OCI-LY1 (cell line): Measurements from ENCODE around the gene SLC22A23.

Experiments
- H2AFZ ChIP-seq: fragments of 200-600 bp; sonication (generic), shearing (Covaris generic); 2 replicates; pipeline ENCODE4 v1.6.0; 2014; ENCODE audit warnings: antibody characterized with exemption, mild to moderate bottlenecking, low read length
- H3F3A ChIP-seq: fragments of 200-600 bp; sonication (generic), shearing (Covaris generic); 2 replicates; pipeline ENCODE4 v1.6.0; 2014; ENCODE audit warnings: mild to moderate bottlenecking, antibody characterized with exemption, low read length, moderate library complexity; ENCODE audit not compliant: insufficient read depth
- H3K27ac ChIP-seq: fragments of 200-600 bp; sonication (generic); 2 replicates; pipeline ENCODE4 v1.5.1; 2014; ENCODE audit warnings: low read length, mixed run types, mild to moderate bottlenecking, low read depth; ENCODE audit not compliant: poor library complexity, severe bottlenecking
- H3K27me3 ChIP-seq: fragments of 200-600 bp; sonication (generic); 2 replicates; pipeline ENCODE4 v1.6.0; 2014; ENCODE audit warnings: antibody characterized with exemption, mild to moderate bottlenecking, low read length, moderate library complexity; ENCODE audit not compliant: insufficient read depth
- H3K36me3 ChIP-seq: fragments of 200-600 bp; sonication (generic); 2 replicates; pipeline ENCODE4 v1.6.1; 2014; ENCODE audit warnings: mild to moderate bottlenecking, antibody characterized with exemption, low read length, moderate library complexity, mixed read lengths; ENCODE audit not compliant: insufficient read depth
- H3K4me1 ChIP-seq: fragments of 200-600 bp; sonication (generic); 2 replicates; pipeline ENCODE4 v1.5.1; 2014; ENCODE audit warnings: mild to moderate bottlenecking, low read length, moderate library complexity; ENCODE audit not compliant: insufficient read depth, severe bottlenecking
- H3K4me2 ChIP-seq: fragments of 200-600 bp; sonication (generic), shearing (Covaris generic); 2 replicates; pipeline ENCODE4 v1.6.1; 2014; ENCODE audit warnings: low read length
- H3K4me3 ChIP-seq: fragments of 200-600 bp; sonication (generic); 2 replicates; pipeline ENCODE4 v1.5.1; 2014; ENCODE audit warnings: low read length, low read depth, mild to moderate bottlenecking, mixed read lengths; ENCODE audit not compliant: poor library complexity, severe bottlenecking
- H3K79me2 ChIP-seq: fragments of 200-600 bp; shearing (Covaris generic); 2 replicates; pipeline ENCODE4 v1.6.1; 2016; ENCODE audit warnings: mixed run types, low read length, mixed read lengths; ENCODE audit not compliant: insufficient read depth
- H3K9ac ChIP-seq: fragments of 200-600 bp; sonication (generic), shearing (Covaris generic); 2 replicates; pipeline ENCODE4 v1.6.1; 2014; ENCODE audit warnings: mild to moderate bottlenecking, low read length, mixed read lengths
- H3K9me2 ChIP-seq: fragments of 200-600 bp; sonication (generic), shearing (Covaris generic); 2 replicates; pipeline ENCODE4 v1.6.1; 2014; ENCODE audit warnings: low read depth, mild to moderate bottlenecking, low read length, mixed read lengths
- H3K9me3 ChIP-seq: fragments of 200-600 bp; shearing (Covaris generic); 2 replicates; pipeline ENCODE4 v1.6.1; 2014; ENCODE audit warnings: low read length, mixed read lengths
- H4K20me1 ChIP-seq: fragments of 200-600 bp; sonication (generic), shearing (Covaris generic); 2 replicates; pipeline ENCODE4 v1.6.0; 2016; ENCODE audit warnings: mild to moderate bottlenecking, low read length; ENCODE audit not compliant: insufficient read depth
- EZH2 ChIP-seq: fragments of 200-600 bp; sonication (generic), shearing (Covaris generic); IDR thresholded peaks from 2 replicates; pipeline ENCODE4 v1.8.0; 2017; ENCODE audit warnings: borderline replicate concordance, mixed run types, mild to moderate bottlenecking, antibody characterized with exemption, low read length, moderate library complexity, mixed read lengths
- TF ChIP-seq, protein P1 (sequence below): fragments of 200-600 bp; sonication (generic), shearing (Covaris generic); IDR thresholded peaks from 2 replicates; pipeline ENCODE4 v1.5.1; 2017; ENCODE audit warnings: mild to moderate bottlenecking, antibody characterized with exemption, low read length, moderate library complexity, mixed read lengths

The SLC22A23 gene

GRCh38 chr6:3318226-3318625, 138.6 kb downstream of the SLC22A23 start:
- H3K9me3 ChIP-seq = no peaks in the 10 kb centered on the region
- no peak overlapping the region for H3K4me2 ChIP-seq
- H3K9ac ChIP-seq = no peak overlapping the region
- H3K4me1 ChIP-seq = no peaks in the 10 kb centered on the region
- H3K27me3 ChIP-seq = no peaks in the 10 kb centered on the region; the same call in none of the 2 replicates
- H3K4me3 ChIP-seq = no peak overlapping the region
- no peaks in the 10 kb centered on the region for H3K9me2 ChIP-seq
- H3K79me2 ChIP-seq = no peaks in the 10 kb centered on the region
- no peaks in the 10 kb centered on the region for H3K36me3 ChIP-seq
- H2AFZ ChIP-seq = no peak overlapping the region
- TF ChIP-seq EZH2 = no peak
- TF ChIP-seq, protein P1, sequence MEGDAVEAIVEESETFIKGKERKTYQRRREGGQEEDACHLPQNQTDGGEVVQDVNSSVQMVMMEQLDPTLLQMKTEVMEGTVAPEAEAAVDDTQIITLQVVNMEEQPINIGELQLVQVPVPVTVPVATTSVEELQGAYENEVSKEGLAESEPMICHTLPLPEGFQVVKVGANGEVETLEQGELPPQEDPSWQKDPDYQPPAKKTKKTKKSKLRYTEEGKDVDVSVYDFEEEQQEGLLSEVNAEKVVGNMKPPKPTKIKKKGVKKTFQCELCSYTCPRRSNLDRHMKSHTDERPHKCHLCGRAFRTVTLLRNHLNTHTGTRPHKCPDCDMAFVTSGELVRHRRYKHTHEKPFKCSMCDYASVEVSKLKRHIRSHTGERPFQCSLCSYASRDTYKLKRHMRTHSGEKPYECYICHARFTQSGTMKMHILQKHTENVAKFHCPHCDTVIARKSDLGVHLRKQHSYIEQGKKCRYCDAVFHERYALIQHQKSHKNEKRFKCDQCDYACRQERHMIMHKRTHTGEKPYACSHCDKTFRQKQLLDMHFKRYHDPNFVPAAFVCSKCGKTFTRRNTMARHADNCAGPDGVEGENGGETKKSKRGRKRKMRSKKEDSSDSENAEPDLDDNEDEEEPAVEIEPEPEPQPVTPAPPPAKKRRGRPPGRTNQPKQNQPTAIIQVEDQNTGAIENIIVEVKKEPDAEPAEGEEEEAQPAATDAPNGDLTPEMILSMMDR = no peak
- no peaks in the 10 kb centered on the region for H4K20me1 ChIP-seq
- no peak overlapping the region for H3K27ac ChIP-seq
- H3F3A ChIP-seq = no peaks in the 10 kb centered on the region

GRCh38 chr6:3317741-3318211, 139.1 kb downstream of the SLC22A23 start:
- H3K4me1 ChIP-seq = no peaks in the 10 kb centered on the region
- no peaks in the 10 kb centered on the region for H3K36me3 ChIP-seq
- no peaks in the 10 kb centered on the region for H4K20me1 ChIP-seq
- no peaks in the 10 kb centered on the region for H3K9me2 ChIP-seq
- no peak overlapping the region for H2AFZ ChIP-seq
- H3K27me3 ChIP-seq = no peaks in the 10 kb centered on the region; the same call in none of the 2 replicates
- no peak overlapping the region for H3K4me2 ChIP-seq
- H3K9ac ChIP-seq = no peak overlapping the region
- H3K4me3 ChIP-seq = no peak overlapping the region
- no peak overlapping the region for H3K27ac ChIP-seq
- no peaks in the 10 kb centered on the region for H3K79me2 ChIP-seq
- no peaks in the 10 kb centered on the region for H3F3A ChIP-seq
- no peaks in the 10 kb centered on the region for H3K9me3 ChIP-seq
- TF ChIP-seq EZH2 = no peak
- TF ChIP-seq, protein P1 = no peak

GRCh38 chr6:3316818-3317217, 140.0 kb downstream of the SLC22A23 start:
- no peak overlapping the region for H3K4me2 ChIP-seq
- H3K36me3 ChIP-seq = no peaks in the 10 kb centered on the region
- no peaks in the 10 kb centered on the region for H3F3A ChIP-seq
- H3K4me1 ChIP-seq = no peaks in the 10 kb centered on the region
- no peak for TF ChIP-seq EZH2
- TF ChIP-seq, protein P1 = no peak
- H3K79me2 ChIP-seq = no peaks in the 10 kb centered on the region
- H3K27me3 ChIP-seq = no peaks in the 10 kb centered on the region; the same call in 1 of the 2 replicates
- H2AFZ ChIP-seq = no peak overlapping the region
- no peak overlapping the region for H3K27ac ChIP-seq
- no peak overlapping the region for H3K4me3 ChIP-seq
- no peak overlapping the region for H3K9ac ChIP-seq
- no peaks in the 10 kb centered on the region for H3K9me3 ChIP-seq
- no peaks in the 10 kb centered on the region for H4K20me1 ChIP-seq
- no peaks in the 10 kb centered on the region for H3K9me2 ChIP-seq
